NCI-H187 treated with DMSO at 0.1 percent for 48 hours (cell line): ENCODE measurements around the gene RAPGEF5.

Experiments
- DNase-seq: peaks from one replicate; lab custom pipeline; 2025; lab: John Stamatoyannopoulos, UW

The RAPGEF5 gene

GRCh38 chr7:22151901-22152300, 205.1 kb downstream of the RAPGEF5 start:
- DNase-seq = no peak

GRCh38 chr7:22150221-22150620, 206.7 kb downstream of the RAPGEF5 start:
- DNase-seq = no peak

GRCh38 chr7:22147868-22148267, 209.1 kb downstream of the RAPGEF5 start:
- no peak for DNase-seq

GRCh38 chr7:22146961-22147512, 209.9 kb downstream of the RAPGEF5 start:
- DNase-seq = no peak

GRCh38 chr7:22144950-22145349, 212.0 kb downstream of the RAPGEF5 start:
- no peak for DNase-seq

- no peak for DNase-seq
Measured at GRCh38 chr7:22143491-22143890, 213.5 kb downstream of the RAPGEF5 start.

GRCh38 chr7:22142572-22142971, 214.4 kb downstream of the RAPGEF5 start:
- DNase-seq = no peak

GRCh38 chr7:22141355-22141754, 215.6 kb downstream of the RAPGEF5 start:
- no peak for DNase-seq

GRCh38 chr7:22140578-22140977, 216.4 kb downstream of the RAPGEF5 start:
- no peak for DNase-seq

- DNase-seq = no peak
Measured at GRCh38 chr7:22138886-22139285, 218.1 kb downstream of the RAPGEF5 start.

GRCh38 chr7:22138106-22138505, 218.8 kb downstream of the RAPGEF5 start:
- DNase-seq = no peak

- no peak for DNase-seq
Measured at GRCh38 chr7:22137466-22137865, 219.5 kb downstream of the RAPGEF5 start.

- no peak for DNase-seq
Measured at GRCh38 chr7:22137026-22137425, 219.9 kb downstream of the RAPGEF5 start.

- DNase-seq = no peak
Measured at GRCh38 chr7:22129819-22130580, 227.0 kb downstream of the RAPGEF5 start.

GRCh38 chr7:22129166-22129565, 227.8 kb downstream of the RAPGEF5 start:
- no peak for DNase-seq

- DNase-seq = no peak
Measured at GRCh38 chr7:22128528-22128920, 228.4 kb downstream of the RAPGEF5 start.

- no peak for DNase-seq
Measured at GRCh38 chr7:22127835-22128527, 229.0 kb downstream of the RAPGEF5 start.

- no peak for DNase-seq
Measured at GRCh38 chr7:22125436-22125835, 231.5 kb downstream of the RAPGEF5 start.

- no peak for DNase-seq
Measured at GRCh38 chr7:22124941-22125340, 232.0 kb downstream of the RAPGEF5 start.

GRCh38 chr7:22123139-22123538, 233.8 kb downstream of the RAPGEF5 start:
- no peak for DNase-seq

GRCh38 chr7:22121702-22122474, 235.1 kb downstream of the RAPGEF5 start:
- no peak for DNase-seq

GRCh38 chr7:22120391-22121053, 236.4 kb downstream of the RAPGEF5 start:
- DNase-seq = no peak
